Large intestine (tissue), 3 donors: ENCODE results near the gene MCM3AP. TPM values are rescaled to one million over a fixed set of nuclear protein-coding genes. Genes with fewer than 3 reads are reported as not detected.

ENCODE experiments used
- DNase-seq, 2 donors: peaks; one replicate each; pipeline versions ENCODE4 v3.0.0 to v3.0.0-alpha.2; 2013
- H3K27ac ChIP-seq: one replicate; pipeline ENCODE4 v1.5.1; 2013; ENCODE audit warnings: low read length
- H3K27me3 ChIP-seq: 2 replicates; pipeline ENCODE4 v1.6.1; 2013; ENCODE audit warnings: low read length; ENCODE audit not compliant: control insufficient read depth, insufficient read depth
- H3K36me3 ChIP-seq: 2 replicates; pipeline ENCODE4 v1.6.1; 2013; ENCODE audit warnings: low read length; ENCODE audit not compliant: control insufficient read depth, insufficient read depth
- H3K4me1 ChIP-seq: one replicate; pipeline ENCODE4 v1.6.1; 2013; ENCODE audit warnings: low read length; ENCODE audit not compliant: control insufficient read depth, insufficient read depth
- H3K4me3 ChIP-seq: one replicate; pipeline ENCODE4 v1.5.1; 2013; ENCODE audit warnings: low read length
- H3K9me3 ChIP-seq: one replicate; pipeline ENCODE4 v1.6.1; 2013; ENCODE audit warnings: mild to moderate bottlenecking, low read depth, low read length, moderate library complexity; ENCODE audit not compliant: control insufficient read depth
- WGBS: methylation state at CpG from one replicate; pipeline ENCODE4 v1.1.5; 2013; ENCODE audit warnings: low lambda C conversion rate; ENCODE audit not compliant: insufficient coverage; 5-methylcytosine and 5-hydroxymethylcytosine counted together
- polyA plus RNA-seq: library from polyadenylated mRNA; unstranded; fragments of 120-200 nt; gene quantifications from one replicate; pipeline ENCODE4 v1.2.1, GENCODE V29; 2013

Gene MCM3AP
- polyA plus RNA-seq, 1 donor = 77.5 TPM

DNA sequence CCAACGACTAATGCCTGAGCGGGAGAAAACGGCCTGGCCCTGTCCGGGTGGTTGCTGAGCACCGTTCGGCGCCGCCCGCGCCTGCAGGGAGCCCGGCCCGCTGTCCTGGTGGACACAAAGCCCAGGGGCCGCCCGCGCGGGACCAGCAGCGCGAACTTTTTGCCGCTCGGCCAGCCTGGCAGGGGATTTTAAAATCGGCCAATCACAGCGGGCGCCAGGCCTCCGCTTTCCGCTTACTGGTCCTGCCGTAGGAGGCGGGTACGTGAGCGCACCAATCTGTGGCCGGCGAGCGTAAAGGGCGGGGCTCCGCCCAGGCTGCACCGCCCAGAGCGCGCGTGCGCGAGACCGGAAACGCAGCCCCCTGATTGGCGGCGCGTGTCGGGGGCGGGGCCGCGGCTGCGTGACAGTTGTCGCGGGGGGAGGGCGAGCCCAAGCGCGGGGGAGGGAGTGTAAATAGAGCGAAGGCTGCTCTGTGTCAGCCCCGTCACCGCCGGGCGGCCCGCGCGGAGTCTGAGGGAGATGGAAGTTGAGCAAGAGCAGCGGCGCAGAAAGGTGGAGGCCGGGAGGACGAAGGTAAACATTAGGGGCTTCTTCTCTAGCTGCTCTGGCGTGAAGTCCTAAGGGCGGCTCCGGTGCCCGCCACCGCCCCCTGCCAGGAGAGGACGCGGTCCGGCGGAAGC, 38.4 kb upstream of the MCM3AP start, which contains the start of the genes C21orf58 and PCNT:
Gene C21orf58, minus strand, starts transcription at position 161 of the 680 bp plus-strand sequence. CDS start 1,132 bp downstream, outside the sequence.
Gene PCNT, plus strand, starts transcription at position 447 of the 680 bp plus-strand sequence. Its CDS starts 73 bp downstream, at position 520.
- Histone ChIP-seq H3K4me3 (peak within 1 kb of the TSS; percentile 100), H3K36me3 (peaks cover 11% of the 10 kb centered on the region), H3K27me3 (no peaks in the 10 kb centered on the region), H3K9me3 (no peaks in the 10 kb centered on the region), H3K4me1 (peaks cover 16% of the 10 kb centered on the region), H3K27ac (peak within 1 kb of the TSS; percentile 100)
- peak; percentile 98 for DNase-seq
- no CpG with 5 or more reads among the region's 76 CpGs for WGBS

DNA sequence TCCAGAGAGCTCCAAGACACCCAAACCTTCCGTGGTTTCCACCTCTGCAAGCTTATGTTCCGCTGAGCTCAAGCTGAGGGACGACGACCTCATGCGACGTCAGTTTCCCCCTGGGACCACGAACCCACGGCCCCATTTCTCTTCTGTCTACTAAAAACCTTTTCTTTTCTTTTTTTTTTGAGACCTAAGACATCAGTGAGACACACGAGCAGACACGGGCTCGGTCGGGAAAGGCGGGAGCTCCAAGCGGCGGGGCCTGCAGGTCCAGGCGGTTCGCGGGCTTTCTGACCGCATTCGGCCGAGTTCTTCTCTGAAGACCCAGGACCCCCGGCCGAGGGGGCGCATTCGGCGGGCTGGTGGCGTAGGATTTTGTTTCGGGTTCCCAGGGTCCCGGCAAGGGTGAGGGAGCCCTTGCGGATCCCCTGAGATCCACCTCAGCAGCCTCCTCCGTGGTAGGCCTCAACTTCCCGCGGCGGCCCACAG, 37.9 kb upstream of the MCM3AP start:
- no CpG with 5 or more reads among the region's 34 CpGs for WGBS
- Histone ChIP-seq H3K4me1 (peaks cover 21% of the 10 kb centered on the region), H3K9me3 (no peaks in the 10 kb centered on the region), H3K27me3 (no peaks in the 10 kb centered on the region), H3K36me3 (peaks cover 6% of the 10 kb centered on the region), H3K4me3 (peak overlapping the region; percentile 82), H3K27ac (no peak overlapping the region)
- DNase-seq = no peak

DNA sequence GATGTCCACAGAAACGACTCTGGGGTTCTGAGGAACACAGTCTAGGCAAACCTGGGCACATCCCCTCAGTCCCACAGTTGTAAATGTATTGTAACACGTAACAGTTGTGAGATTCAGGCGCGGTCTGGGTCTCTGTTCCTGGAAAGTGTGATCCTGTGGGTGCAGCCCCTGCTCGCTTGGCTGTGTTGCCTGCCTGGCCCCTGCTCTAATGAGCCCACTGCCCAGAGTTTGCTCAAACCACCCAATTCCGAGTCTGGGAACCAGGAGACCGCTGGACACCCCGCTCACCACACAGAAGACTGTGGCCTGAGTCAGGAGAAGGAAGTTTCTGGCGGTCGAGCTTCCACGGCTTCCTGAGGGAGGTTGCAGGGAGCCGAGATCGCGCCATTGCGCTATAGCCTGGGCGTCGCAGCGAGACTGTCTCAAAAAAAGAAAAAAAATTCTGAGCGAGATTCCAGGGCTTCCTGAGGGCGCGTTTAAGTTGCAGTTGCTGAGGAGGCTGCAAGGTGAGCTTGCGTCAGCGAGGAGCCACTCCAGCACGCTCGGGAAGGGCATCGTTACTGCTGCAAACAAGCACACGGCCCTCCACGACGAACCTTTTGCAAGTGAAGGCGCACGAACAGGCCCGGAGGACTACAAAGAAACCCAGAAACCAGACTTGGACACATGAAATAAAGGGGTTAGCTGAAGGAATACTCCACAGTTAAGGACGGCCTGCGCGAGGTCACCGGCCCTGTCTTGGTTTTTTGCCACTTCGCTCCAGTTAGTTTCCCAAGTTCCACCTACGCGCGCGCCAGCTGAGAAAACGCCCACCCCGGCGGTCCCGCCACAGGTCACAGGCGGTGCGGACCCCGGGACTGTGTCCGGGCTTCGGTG, 37.2 kb upstream of the MCM3AP start:
- no peak overlapping the region for H3K27ac ChIP-seq
- peaks cover 26% of the 10 kb centered on the region for H3K4me1 ChIP-seq
- H3K4me3 ChIP-seq = peak overlapping the region; percentile 82
- no CpG with 5 or more reads among the region's 50 CpGs for WGBS
- peak in 1 of 2 donors; percentile 40 for DNase-seq
- peaks cover 3% of the 10 kb centered on the region for H3K36me3 ChIP-seq
- no peaks in the 10 kb centered on the region for H3K27me3 ChIP-seq
- no peaks in the 10 kb centered on the region for H3K9me3 ChIP-seq

DNA sequence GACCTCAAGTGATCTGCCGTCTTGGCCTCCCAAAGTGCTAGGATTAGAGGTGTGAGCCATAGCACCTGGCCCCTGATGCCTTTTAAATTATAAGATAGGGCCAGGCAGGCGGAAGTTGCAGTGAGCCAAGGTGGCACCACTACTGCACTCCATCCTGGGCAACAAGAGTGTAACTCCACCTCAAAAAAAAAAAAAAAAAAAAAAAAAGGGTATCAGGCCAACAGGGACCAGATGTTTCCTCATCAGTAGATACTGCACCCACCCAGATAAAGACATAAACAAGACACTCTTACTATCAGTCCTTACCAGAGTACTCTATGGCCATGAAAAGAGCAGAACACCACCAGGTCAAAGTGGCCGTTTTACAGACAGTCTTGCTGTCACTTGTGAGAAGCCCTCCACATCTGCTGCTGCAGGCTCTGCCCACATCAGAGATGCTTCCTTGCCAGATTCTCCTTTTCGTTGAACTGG, 35.0 kb upstream of the MCM3AP start:
- no peaks in the 10 kb centered on the region for H3K27me3 ChIP-seq
- WGBS = 60% methylated on average over 1 of the region's 4 CpGs

DNA sequence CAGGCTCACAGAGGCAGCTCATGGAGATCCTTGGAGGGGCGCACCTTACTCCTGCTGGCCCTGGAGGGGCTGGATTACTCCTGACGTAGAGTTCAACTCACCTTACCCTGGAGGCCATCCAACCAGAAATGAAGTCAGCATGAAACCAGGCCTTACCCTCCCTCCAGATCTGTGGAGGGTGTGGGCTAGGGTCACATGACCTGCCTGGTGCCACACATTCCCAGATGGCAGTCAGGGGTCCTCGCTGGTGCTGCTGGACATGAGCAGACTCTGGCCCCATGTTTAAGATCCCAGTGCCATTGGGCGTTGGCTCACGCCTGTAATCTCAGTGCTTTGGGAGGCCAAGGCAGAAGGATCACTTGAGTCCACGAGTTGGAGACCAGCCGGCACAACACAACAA, 33.8 kb upstream of the MCM3AP start:
- Histone ChIP-seq H3K27ac (no peak overlapping the region), H3K27me3 (no peaks in the 10 kb centered on the region), H3K36me3 (peaks cover 14% of the 10 kb centered on the region), H3K4me1 (peaks cover 20% of the 10 kb centered on the region), H3K4me3 (no peak overlapping the region), H3K9me3 (no peaks in the 10 kb centered on the region)
- no CpG with 5 or more reads among the region's 7 CpGs for WGBS
- DNase-seq = no peak

More for the DNA sequence above, 35.0 kb upstream of the MCM3AP start:
- DNase-seq = no peak
- H3K4me1 ChIP-seq = peaks cover 22% of the 10 kb centered on the region
- H3K27ac ChIP-seq = no peak overlapping the region
- no peaks in the 10 kb centered on the region for H3K9me3 ChIP-seq
- no peak overlapping the region for H3K4me3 ChIP-seq
- H3K36me3 ChIP-seq = peaks cover 4% of the 10 kb centered on the region

DNA sequence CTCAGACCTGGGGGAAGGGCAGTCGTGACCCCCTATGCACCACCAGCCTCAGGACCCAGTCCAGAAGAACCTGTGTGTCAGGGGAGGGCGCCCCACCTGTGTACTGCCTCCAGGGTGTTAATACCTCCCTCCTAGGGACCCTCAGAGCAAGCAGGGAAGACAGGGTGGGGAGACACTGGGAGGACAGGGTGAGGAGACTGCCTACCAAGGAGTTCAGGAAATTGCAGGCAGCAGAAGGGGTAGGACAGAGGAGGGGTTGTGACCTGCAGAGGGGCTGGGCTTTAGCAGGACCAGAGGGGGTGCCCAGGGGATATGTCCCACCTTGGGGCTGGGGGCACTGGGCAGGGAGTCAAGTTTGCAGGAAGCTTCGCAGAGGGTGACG, 33.0 kb upstream of the MCM3AP start:
- Histone ChIP-seq H3K27me3 (no peaks in the 10 kb centered on the region), H3K4me3 (no peak overlapping the region), H3K36me3 (peaks cover 14% of the 10 kb centered on the region), H3K27ac (peak overlapping the region; percentile 11), H3K4me1 (peaks cover 20% of the 10 kb centered on the region), H3K9me3 (no peaks in the 10 kb centered on the region)
- DNase-seq = no peak
- WGBS = no CpG with 5 or more reads among the region's 4 CpGs

DNA sequence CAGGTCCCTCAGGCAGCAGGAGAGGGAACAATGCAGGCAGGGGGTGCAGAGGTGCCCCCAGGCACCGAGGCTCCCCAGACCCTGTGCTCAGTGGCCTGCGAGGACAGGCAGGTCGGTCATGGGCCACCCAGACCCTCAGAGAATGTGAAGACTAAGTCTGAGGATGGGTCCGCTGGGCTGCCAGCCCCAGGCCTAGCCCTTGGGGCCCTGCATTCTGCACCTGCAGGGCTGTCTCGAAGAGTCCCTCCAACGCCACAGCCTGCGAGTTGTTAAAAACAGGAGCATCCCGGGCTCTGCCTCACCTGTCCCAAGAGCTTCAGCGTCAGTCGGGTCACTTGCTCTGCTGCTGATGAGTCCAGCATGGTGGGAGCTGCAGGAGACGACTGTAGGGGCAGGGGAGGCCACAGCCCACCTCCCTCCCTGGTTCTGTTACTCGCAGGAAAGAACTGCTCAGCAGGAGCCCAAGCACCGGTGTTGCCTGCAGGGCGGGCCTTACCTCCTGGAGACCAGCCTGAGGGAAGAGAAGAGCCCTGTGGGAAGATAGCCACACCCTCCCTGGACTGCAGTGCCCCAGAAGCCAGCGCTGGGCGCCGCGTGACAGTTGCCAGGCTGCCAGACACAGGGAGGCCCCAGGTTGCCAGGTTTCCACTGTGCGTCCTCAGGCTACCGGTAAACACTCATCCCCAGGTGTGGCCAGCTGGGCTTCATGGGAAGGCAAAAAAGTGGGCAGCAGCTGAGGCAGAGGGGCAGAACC, 32.5 kb upstream of the MCM3AP start:
- no CpG with 5 or more reads among the region's 20 CpGs for WGBS
- peak; percentile 89 to 90 for DNase-seq
- Histone ChIP-seq H3K27me3 (no peaks in the 10 kb centered on the region), H3K4me1 (peaks cover 20% of the 10 kb centered on the region), H3K27ac (no peak overlapping the region), H3K4me3 (no peak overlapping the region), H3K36me3 (peaks cover 14% of the 10 kb centered on the region), H3K9me3 (no peaks in the 10 kb centered on the region)

DNA sequence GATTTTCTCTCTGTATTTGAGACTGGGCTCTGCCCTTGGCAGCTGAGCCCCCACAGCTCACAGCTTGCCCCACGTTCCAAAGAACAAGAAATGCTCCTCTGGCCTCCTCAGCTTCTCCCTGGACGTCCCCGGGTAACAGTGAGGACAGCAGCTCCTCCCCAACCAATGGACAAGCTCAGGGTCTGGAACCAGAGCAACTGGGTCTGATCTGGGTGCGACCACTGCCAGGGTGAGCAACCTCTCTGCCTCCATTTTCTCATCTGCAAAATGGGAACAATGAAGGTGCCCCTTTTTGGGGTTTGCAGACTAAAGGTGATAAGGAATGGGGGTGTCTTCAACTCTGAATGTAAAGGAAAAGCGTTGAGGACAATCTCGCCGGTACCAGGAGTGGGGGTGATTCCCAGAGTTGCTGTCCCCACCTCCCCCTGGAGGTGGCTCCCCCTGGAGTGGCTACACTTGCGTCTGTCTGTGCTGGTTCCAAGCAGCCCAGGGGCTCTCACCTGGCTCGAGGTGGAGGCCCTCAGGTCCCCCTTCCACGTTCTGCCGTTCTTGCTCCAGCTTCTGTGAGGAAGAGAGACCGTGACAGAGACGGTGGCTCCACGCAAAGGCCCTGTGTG, 31.4 kb upstream of the MCM3AP start:
- Histone ChIP-seq H3K4me1 (peaks cover 17% of the 10 kb centered on the region), H3K4me3 (no peak overlapping the region)
- WGBS = no CpG with 5 or more reads among the region's 14 CpGs

DNA sequence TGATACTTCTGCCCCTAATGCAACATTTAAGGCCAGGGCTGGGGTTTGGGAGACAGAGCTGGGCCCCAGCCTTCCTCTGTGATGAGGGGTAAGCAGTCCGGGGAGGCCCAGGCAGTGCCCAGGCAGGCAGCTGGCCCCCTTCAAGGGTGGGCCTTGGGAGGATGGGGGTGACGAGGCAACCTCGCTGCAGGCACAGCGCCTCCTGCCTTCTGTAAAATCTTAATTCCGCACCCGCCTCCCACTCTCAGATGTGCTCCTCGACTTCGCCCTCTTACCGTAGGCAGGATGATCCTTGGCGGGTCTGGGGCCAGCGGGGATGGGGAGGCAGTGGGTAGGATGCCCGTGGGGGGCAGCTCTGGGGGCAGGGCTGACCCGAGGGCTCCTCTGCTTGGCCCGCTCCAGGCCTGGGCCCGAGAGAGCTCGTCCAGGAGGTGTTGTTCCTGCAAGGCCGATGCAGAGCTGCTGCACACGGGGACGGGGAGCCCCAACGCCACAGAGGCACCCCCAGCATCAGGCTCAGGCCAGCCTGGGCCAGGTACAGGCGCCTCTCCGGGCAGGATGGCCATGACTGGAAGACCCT, 29.1 kb upstream of the MCM3AP start:
- no peak for DNase-seq
- no peak overlapping the region for H3K27ac ChIP-seq
- no CpG with 5 or more reads among the region's 22 CpGs for WGBS
- H3K4me1 ChIP-seq = peaks cover 12% of the 10 kb centered on the region
- no peak overlapping the region for H3K4me3 ChIP-seq
- peaks cover 19% of the 10 kb centered on the region for H3K36me3 ChIP-seq
- no peaks in the 10 kb centered on the region for H3K9me3 ChIP-seq
- no peaks in the 10 kb centered on the region for H3K27me3 ChIP-seq

More for the DNA sequence above, 31.4 kb upstream of the MCM3AP start:
- no peak overlapping the region for H3K27ac ChIP-seq
- DNase-seq = no peak
- no peaks in the 10 kb centered on the region for H3K27me3 ChIP-seq
- no peaks in the 10 kb centered on the region for H3K9me3 ChIP-seq
- H3K36me3 ChIP-seq = peaks cover 14% of the 10 kb centered on the region
